HG03469 (cell line): Measurements from ENCODE around the gene NEUROD2.

Experiments used
- ATAC-seq: cut with Tn5 transposase; IDR thresholded peaks from one replicate; pipeline ENCODE4 v1.9.1; 2021; ENCODE audit warnings: mild to moderate bottlenecking, moderate library complexity, moderate number of reproducible peaks; ENCODE audit not compliant: unreplicated experiment

Gene NEUROD2

DNA sequence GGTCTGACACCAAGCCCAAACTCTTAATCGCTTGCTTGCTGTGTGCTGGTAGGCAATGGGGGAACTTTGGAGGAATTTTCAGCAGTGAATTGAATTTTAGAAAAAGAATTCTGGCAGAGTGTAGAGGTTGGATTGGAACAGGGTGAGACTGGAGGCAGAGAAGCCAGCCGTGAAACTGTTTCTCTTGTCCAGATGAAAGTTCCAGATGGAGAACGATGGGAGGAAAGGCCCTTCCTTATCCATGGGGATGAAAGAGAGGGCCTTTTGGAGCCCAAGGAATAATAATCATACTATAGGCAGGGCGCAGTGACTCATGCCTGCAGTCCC, 26.0 kb downstream of the NEUROD2 start:
- no peak for ATAC-seq

DNA sequence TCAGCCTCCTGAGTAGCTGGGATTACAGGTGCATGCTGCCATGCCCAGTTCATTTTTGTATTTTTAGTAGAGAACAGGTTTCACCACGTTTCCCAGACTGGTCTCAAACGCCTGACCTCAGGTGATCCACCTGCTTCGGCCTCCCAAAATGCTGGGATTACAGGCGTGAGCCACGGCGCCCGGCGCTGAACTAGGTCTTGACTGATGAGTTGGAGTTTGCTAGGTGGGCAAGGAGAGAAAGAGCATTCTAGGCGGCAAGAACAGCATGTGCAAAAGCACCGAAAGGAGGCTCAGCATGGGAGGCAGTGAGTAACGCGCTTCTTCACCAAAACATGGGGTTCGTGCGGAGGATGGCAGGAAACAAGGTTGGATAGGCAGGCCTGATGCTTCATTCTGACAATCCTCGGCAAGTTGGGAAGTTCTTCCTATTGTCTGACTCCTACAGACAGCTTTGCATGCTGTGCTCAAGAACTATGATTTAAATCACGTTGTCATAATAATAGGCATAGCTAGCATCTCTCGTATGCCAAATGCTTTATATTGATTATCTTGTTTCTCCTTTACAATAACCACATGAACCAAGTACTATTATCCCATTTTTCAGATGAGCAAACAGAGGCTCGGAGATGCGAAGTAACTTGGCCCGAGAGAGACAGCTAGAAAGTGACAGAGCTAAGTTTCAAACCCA, 26.5 kb downstream of the NEUROD2 start:
- ATAC-seq: no peak

DNA sequence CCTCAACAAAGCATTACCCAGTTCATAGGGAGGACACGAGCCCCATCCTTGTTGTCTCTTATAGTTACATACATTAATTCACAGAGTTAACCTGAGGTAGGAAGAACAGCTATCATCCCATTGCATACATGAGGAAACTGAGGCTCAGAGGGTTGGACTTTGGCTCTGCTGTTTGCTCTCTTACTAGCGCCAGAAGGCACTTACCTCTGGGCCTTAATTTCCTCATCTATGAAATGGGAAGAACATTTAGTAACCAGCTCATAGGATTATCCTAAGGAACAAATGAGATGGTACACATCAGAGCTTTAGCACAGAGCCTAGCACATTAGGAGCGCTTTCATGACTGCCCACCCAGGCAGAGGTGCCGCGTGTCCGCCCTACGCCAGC, 27.6 kb downstream of the NEUROD2 start:
- ATAC-seq: no peak

DNA sequence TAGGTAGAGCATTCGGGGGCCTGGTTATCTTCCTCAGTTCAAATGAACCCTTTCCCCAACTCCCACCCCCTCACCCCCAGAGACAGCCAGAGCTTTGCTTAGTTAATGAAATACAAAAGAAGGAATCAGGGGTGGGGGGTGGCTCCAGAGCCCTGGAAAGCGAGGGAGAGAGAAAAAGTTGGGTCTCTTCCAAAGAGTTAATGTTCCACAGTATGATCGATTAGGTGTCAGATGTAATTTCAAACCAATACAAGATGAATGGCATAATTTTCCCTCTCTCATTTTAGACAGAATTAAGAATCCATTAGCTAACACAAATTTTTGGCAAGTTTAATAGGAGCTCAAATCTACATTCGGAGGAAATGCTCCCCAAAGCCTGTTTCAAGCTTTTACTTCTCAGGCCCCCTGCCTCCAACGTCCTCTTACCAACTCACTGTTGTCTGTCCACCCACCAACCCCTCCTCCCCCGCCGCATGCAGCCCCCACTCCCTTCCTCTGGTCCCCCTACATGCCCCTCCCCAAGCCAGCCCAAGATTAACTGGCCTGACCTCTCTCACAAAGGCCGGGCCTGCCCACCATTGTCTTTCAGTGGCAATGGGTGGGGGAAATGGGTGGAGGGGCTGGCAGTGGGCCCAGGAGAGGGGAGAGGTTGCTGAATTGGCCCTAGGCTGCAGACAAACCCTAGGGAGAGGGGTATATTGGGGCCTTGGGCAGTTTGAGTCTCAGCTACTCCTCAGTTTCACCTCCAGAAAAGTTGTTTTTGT, 28.2 kb downstream of the NEUROD2 start:
- no peak for ATAC-seq

DNA sequence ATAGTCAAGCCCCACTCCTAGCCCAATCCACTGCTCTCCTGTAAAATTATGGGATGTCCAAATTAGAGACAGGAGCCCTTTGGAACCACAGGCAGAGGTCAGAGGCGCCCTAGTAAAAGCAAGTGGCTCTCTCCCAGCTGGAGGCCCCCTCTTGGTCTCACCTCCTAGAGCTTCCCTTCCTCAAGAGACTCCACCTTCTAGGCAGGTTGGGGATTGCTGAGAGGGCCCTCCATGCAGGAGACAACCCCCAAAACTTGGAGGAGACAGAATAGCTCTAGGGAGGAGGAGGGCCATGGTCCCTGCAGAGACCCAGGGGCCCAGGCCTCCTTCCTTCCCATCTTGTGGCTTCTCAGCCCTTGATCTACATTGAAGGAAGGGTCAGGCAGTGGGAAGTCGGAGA, 29.4 kb downstream of the NEUROD2 start:
- no peak for ATAC-seq

DNA sequence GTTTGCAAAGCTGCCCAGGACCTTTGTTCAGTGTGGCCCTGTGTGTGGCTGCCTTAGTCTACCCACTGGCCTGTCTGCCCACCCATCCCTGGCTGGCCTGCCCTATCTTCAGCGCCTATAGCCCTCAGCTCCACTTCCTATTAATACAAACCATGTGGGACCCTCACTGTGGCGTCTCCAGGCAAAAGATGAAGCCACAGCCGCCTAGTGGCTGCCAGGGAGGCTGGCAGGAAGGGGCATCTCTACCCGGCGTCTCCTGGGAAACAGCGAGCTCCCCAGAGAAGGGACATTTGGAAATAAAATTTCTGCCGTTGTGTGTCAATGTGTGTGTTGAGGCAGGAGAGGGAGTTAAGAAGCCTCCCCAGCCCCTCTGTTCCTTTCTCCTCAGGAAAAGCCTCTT, 31.5 kb downstream of the NEUROD2 start:
- no peak for ATAC-seq

DNA sequence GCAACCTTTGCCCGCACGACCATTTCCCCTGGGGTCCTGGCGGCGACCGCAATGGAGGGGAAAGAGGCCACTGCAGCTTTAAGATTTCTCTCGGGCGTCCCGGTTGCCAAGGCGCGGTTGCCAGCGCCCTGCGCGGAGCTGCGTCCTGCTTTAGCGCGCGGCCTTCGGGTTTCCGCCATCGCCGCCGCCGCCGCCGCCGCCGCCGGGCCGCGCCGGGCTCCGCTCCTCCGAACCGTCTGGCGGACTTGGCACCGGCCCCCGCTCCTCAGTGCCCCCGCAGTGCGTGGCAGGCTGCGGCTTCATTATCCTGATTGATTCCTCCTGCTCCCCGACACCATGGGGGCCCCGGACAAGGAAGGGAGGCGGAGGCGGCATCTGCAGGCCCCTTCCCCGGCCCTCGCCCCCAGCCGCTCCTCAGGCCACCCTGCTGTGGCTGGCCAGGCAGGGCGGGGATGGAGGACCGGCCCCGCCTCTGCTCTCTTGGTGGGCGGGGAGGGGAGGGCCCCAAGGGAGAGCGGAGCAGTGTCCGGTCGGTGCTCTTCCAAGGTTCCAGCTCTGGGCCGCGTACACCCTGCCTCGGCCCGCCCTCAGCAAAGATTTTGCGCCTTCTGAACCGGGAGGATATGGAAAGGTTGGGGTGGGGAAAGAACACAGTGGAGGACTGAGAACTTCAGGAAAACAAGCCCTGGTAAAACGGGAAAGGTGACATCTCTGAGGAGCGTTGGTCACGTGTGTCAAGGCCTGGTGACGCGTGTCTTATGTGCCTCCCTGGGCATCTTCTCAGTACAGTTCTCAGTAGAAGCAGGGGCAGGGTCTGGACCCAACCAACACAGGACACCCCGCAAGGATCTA, 34.0 kb downstream of the NEUROD2 start:
- ATAC-seq: no peak

DNA sequence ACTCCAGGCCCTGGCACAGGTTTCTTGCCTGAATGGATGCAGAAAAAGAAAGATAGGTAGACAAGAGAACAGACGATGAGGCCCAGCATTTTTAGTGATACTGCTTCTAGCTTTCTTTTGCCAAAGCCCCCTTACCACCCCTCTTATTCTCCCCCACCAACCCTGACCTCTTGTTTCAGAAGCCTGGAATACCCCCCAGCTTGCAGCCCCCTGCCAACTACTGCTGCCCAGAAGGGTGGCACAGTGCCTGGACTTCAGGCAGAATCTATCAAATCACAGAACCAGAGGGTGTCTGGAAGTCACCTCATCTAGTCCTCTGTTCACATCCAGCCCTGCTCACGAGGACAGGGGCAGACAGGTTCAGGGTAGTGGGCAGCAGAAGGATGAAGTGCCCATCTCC, 35.6 kb downstream of the NEUROD2 start:
- no peak for ATAC-seq

DNA sequence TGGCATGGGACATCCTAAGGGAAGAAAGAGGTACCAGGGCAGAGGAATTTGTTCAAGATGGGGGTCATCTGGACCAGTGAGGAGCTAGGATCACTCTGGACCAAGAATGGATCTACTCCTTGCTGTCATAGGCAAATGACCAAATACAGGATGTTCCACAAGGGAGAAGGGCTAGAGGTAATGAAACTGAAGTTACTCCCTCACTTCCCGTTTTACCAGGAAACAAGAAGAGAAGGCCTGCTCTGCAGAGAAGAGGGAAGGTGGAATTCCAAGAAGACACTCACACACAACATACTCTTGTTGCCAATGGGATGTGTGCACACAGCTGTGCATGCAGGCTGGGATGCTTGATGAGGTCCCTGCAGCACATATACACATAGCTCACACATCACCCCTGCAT, 38.6 kb downstream of the NEUROD2 start:
- no peak for ATAC-seq

DNA sequence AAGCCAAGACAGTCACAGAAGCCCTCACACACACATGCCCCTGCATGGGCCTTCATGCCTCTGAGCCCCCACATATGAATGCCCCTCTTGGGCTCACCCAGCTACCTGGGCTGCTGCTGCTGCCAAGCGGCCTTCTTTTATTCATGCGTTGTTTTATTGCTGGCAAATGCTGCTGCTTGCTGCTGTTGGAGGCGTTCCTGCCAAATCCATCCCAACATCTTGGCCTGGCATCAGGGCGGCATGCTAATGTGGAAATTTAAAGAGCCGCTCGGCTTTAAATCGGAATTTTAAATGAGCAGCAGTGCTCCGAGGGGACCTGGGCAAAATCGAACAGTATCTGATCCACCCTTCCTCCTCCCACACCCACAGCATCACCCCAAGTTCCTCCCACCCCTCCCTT, 39.0 kb downstream of the NEUROD2 start:
- ATAC-seq: no peak

DNA sequence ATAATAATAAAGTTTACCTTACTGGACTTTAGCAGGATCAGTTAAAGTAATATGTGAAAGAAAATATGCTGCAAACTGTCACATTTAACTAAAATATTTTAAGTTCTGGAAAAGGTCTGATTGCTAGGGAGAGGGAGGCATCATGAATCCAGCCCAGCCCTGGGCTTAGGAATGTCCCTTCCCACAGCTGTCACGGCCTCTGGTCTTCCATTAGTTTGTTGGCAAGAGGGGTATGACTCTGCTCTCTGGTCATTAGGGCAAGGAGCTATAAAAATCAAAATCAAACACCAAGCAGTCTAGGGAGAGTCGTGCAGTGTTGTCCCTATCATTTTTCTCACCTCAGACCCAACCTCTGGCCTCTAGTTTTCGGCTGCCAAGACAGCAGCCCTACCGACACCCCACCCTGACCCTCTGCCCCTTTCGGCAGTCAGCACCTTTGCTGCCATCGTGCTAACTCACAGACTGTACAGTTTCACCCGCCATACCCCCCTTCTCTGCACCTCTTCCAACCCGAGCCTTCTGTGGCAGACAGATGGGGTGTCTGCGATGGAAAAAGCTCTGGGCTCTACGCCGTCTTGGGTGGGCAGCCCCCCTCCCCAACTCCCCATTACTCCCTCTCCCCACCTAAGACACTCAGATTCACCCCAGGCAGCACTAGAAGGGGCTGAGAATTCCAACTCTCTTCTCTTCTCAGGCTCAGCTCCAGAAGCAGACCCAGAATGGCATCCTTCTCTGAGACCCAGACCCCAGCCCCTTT, 41.4 kb downstream of the NEUROD2 start:
- no peak for ATAC-seq

DNA sequence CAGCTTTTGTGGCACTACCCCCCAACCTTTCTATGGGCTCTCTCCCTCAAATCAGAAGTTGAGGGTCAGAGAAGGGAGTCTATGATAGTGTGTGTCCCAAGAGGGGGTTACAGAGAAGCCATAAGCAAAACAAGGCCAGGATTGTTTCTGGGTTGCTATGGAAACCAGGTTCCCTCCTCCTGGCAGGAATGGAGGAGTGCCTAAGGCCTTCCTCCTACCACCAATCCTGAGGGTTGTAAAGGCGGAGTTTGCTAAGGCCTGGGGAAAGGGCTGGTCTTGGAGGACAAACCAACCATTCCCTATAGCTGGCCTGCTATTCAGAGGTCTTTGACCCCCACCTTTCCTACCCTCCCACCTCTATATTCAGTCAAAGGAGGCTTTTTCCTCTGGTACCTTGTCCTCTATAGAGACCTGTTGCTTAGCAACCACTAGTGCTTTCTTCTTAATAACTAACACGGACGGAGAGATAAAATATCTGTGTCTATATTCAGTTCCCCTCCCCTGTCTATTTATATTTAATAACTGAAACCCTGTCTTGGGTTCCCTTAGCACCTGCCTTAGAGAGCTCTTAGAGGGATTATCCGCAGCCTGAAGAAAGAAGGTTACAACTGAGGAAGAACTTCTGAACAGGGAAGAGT, 43.4 kb downstream of the NEUROD2 start:
- ATAC-seq: no peak

DNA sequence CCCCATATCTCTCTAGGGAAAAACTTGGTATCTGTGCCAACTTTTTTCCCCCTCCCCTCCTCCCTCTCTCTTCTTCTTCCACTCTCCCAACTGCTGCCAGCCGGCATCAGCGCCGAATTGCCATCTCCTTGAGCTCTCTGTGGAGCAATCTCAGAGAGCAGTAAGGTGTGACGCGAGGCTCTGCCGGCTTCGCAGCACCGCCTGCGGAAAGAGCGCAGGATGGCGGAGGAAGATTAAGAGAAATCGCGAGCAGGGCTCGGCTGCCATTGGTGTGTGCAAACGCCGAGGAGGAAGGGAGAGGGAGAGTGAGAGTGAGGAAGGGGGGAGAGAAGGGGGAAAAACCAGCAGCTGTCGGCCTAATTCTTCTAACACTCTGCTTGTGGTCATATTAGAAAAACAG, 44.2 kb downstream of the NEUROD2 start:
- no peak for ATAC-seq

DNA sequence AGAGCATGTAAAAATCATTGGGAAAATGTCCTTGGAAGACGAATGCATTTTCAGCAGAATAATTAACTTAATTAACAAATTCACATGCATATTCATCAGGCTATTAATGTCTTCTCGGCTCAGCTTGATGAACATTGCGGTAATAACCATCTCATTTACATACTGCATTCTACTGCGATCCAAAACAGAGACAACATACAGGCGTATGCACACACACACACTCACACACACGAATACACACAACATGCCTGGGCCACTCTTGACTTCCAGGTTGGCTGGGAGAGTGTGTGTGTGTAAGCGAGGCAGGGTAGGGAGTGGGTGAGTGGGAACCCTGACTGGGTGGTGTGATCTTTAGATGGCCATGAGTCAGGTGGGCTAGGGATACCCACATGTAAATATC, 44.7 kb downstream of the NEUROD2 start:
- ATAC-seq: no peak

DNA sequence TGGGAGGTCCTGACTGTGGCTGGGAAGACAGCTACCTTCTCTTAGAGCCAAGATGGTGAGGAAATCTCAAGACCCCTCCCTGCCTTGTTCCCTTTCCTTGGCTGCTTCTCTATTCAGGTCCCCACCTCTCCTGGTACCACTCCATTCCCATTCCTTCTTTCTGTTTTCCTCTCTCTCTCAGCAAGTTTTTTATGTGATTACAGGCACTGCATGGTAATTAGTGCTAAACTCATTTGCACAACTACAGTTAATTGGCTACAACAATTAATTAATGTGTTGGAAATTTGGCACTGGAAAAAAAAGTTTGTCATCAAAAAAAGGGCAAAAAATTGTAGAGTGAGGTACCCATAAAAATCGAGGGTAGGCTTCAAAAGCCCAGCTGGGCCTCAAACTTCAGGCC, 45.3 kb downstream of the NEUROD2 start:
- ATAC-seq: no peak

DNA sequence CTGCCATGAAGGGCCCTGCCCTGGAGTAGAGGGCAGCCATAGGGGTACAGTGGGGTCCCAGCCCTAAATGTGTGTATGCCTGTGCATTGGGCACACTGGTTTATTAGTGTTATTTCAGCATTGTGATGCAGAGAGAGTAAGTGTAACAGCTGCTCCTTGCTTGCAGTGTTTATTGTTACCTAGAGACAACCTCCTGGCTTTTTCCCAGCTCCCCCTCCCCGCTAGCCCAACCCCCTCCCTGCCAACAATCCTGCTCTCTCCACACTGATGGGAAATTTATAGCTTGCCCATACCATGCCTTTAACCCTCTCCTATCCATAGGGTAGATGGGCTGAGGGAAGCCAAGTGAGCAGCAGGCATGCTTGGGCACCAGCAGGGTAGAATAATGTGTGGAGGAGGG, 51.3 kb downstream of the NEUROD2 start:
- ATAC-seq: no peak

DNA sequence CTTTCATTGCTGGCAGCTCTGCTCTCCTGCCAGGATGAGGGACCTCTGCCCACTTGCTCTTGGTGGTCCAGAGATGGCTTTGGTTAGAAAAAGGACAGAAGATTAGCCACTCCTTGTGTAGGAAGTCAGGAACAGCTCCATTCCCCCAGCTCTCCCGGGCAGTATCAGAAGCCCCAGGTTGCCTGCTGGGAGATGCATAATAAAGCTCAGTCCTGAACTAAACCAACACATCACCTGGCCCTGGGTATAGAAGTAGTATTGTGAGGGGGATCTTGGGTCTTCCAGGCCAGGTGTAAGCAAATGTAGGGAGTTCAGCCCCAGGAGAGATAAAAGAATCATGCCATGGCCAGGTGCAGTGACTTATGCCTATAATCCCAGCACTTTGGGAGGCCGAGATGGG, 52.4 kb downstream of the NEUROD2 start:
- ATAC-seq: no peak
